Measurements from ENCODE around the gene XIRP2.

Gene XIRP2

DNA sequence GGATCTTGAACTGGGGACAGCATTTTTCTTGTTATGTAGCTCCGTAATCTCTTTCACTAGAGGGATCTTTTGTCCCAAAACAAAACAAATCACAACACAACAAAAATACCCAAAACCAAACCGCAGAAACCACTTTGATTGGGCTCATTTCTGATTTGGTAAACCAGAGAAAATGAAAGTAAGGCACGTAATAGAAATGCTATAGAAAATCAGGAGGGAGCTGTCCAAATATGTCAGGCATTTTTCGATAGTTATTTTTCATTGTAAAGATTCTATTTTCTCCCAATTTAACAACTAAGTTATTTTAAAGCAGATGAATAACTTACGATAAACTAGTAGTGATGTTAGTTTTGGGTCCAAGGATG lies 406.5 kb downstream of the XIRP2 start:
- DNase-seq = no peak

DNA sequence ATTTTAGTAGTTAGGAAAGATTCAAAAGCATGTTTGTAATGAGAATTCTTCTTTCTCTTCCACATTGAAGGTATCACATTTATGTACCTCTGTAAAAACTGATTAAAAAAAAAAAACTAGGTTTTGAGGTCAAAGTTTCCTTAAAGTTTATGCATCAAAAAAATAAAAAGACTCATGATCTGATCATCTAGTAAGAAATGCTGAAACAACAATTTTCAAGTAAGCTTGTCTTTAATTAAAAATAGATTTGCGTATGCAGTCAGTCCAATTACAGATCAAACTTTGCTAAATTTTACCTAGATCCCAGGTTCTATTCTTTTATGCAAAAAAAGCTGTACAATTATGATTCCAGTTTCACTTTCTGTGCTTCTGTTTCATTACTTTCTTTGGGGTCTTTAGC lies 409.0 kb downstream of the XIRP2 start:
- DNase-seq = no peak

DNA sequence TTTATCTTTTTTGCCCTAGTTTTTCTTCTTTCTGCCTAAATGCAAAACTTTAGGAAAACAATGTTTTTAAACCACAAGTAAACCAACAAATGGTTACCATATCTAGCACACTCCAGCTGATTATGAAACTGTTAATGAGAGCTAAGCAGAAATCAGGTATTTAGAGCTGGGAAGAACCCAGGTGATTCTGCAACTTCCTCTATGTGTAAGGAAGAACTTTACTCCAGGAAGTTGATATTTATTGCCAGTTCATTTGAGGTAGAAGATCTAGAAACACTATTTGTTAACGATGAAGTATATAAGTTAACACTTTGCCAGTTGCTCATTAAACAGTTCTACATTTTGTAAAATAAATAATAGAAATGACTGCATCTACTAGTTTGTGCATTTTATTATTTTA lies 409.7 kb downstream of the XIRP2 start:
- DNase-seq = no peak

All from CD4-positive, alpha-beta T cell treated with Interleukin-4 for 1 hour (primary cell).